ENCODE data around the gene KRTAP12-3. TPM values are rescaled to one million over a fixed set of nuclear protein-coding genes. Genes with fewer than 3 reads are reported as not detected.
"Not testable (repeated sequence)": the region's sequence is repeated elsewhere in the genome, so short reads cannot be mapped to it uniquely, and the experiment has no call there.

Gene KRTAP12-3
- total RNA-seq, 2 donors from 2014 or later: not detected

- H3K27me3 ChIP-seq (replicated peaks; ENCODE audit: insufficient read depth): peaks cover 3% of the 10 kb centered on the region
- intact Hi-C loops (cut with DNase I): no loop called here
- 77% methylated on average over 15 of the region's 15 CpGs for WGBS
Observed at GRCh38 chr21:44636209-44637017, 21.3 kb upstream of the KRTAP12-3 start.

GRCh38 chr21:44637018-44637850 lies 20.5 kb upstream of the KRTAP12-3 start, which contains the start of gene KRTAP10-10:
Gene KRTAP10-10 (plus strand): TSS chr21:44637356. CDS start chr21:44637418, 62 bp downstream.
- H3K27me3 ChIP-seq (replicated peaks; ENCODE audit: insufficient read depth): peaks cover 3% of the 10 kb centered on the region
- H3K4me3 ChIP-seq: no peak within 1 kb of the TSS
- H3K36me3 ChIP-seq: no peaks in the 10 kb centered on the region
- H3K9me3 ChIP-seq: no peaks in the 10 kb centered on the region
- no peaks in the 10 kb centered on the region for H3K4me1 ChIP-seq (replicated peaks)
- no peak for DNase-seq (ENCODE audit: low spot score)
- no peak within 1 kb of the TSS for H3K27ac ChIP-seq
- no peak for TF ChIP-seq POLR2AphosphoS5 (IDR thresholded peaks at IDR 0.05)
- TF ChIP-seq POLR2A (IDR thresholded peaks at IDR 0.05): no peak
- TF ChIP-seq CTCF (IDR thresholded peaks at IDR 0.05): no peak
- intact Hi-C loops (cut with DNase I): no loop called here
- 38% methylated on average over 20 of the region's 21 CpGs for WGBS

More at GRCh38 chr21:44636209-44637017, 21.3 kb upstream of the KRTAP12-3 start:
- TF ChIP-seq CTCF (IDR thresholded peaks at IDR 0.05) (no peak), POLR2A (IDR thresholded peaks at IDR 0.05) (no peak), POLR2AphosphoS5 (IDR thresholded peaks at IDR 0.05) (no peak)
- no peaks in the 10 kb centered on the region for H3K4me1 ChIP-seq (replicated peaks)
- H3K4me3 ChIP-seq: no peak overlapping the region
- H3K9me3 ChIP-seq: no peaks in the 10 kb centered on the region
- H3K27ac ChIP-seq: no peak overlapping the region
- no peaks in the 10 kb centered on the region for H3K36me3 ChIP-seq
- no peak for DNase-seq (ENCODE audit: low spot score)

GRCh38 chr21:44637851-44638348 lies 19.8 kb upstream of the KRTAP12-3 start:
- H3K4me1 ChIP-seq (replicated peaks); H3K36me3 ChIP-seq; H3K4me3 ChIP-seq; H3K27ac ChIP-seq; H3K9me3 ChIP-seq; H3K27me3 ChIP-seq (replicated peaks; ENCODE audit: insufficient read depth); intact Hi-C loops (cut with DNase I); DNase-seq (ENCODE audit: low spot score): not testable (repeated sequence)
- 59% methylated on average over 8 of the region's 12 CpGs for WGBS

GRCh38 chr21:44638506-44639330 lies 19.0 kb upstream of the KRTAP12-3 start:
- H3K27ac ChIP-seq; H3K36me3 ChIP-seq; H3K4me1 ChIP-seq (replicated peaks); H3K27me3 ChIP-seq (replicated peaks; ENCODE audit: insufficient read depth); intact Hi-C loops (cut with DNase I); H3K9me3 ChIP-seq; H3K4me3 ChIP-seq; DNase-seq (ENCODE audit: low spot score): not testable (repeated sequence)
- 88% methylated on average over 17 of the region's 21 CpGs for WGBS

- no peaks in the 10 kb centered on the region for H3K4me1 ChIP-seq (replicated peaks)
- H3K4me3 ChIP-seq: no peak overlapping the region
- TF ChIP-seq CTCF (IDR thresholded peaks at IDR 0.05) (no peak), POLR2AphosphoS5 (IDR thresholded peaks at IDR 0.05) (no peak), POLR2A (IDR thresholded peaks at IDR 0.05) (no peak)
- intact Hi-C loops (cut with DNase I): no loop called here
- no peak for DNase-seq (ENCODE audit: low spot score)
- no peaks in the 10 kb centered on the region for H3K9me3 ChIP-seq
- H3K27me3 ChIP-seq (replicated peaks; ENCODE audit: insufficient read depth): peaks cover 3% of the 10 kb centered on the region
- H3K27ac ChIP-seq: no peak overlapping the region
- WGBS: 79% methylated on average over 12 of the region's 12 CpGs
- no peaks in the 10 kb centered on the region for H3K36me3 ChIP-seq
Observed at GRCh38 chr21:44639331-44639655, 18.4 kb upstream of the KRTAP12-3 start.
